ENCODE measurements around the gene GBP5. TPM values are rescaled to one million over a fixed set of nuclear protein-coding genes. Genes with fewer than 3 reads are reported as not detected.

GBP5 gene
- total RNA-seq, 4 donors from 2014 or later: 0.13 to 1.0 (median 0.25) TPM; not detected in 1

DNA sequence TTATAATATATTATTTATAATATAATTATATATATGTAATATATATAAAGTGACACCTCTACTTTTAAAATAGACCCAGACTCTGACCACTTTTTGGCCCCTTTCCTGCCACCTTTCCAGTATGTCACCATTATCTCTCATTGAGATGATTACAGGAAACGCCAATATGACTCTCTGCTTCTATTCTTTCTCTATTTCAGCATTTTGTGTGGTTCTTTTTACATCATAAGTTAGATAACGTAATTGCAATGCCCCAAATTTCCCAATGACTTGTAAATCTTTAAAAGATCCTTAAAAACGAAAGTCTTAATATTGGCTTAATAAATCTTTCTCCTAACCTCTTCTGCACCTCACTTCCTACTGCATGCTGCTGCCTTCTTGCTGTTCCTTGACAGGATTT lies 8.1 kb upstream of the GBP5 start:
- Histone ChIP-seq H3K27ac (no peak overlapping the region), H3K4me3 (no peak overlapping the region), H3K36me3 (no peaks in the 10 kb centered on the region), H3K4me1 (no peaks in the 10 kb centered on the region), H3K27me3 (no peaks in the 10 kb centered on the region), H3K9me3 (no peaks in the 10 kb centered on the region)
- no peak for ATAC-seq
- TF ChIP-seq, protein P1, sequence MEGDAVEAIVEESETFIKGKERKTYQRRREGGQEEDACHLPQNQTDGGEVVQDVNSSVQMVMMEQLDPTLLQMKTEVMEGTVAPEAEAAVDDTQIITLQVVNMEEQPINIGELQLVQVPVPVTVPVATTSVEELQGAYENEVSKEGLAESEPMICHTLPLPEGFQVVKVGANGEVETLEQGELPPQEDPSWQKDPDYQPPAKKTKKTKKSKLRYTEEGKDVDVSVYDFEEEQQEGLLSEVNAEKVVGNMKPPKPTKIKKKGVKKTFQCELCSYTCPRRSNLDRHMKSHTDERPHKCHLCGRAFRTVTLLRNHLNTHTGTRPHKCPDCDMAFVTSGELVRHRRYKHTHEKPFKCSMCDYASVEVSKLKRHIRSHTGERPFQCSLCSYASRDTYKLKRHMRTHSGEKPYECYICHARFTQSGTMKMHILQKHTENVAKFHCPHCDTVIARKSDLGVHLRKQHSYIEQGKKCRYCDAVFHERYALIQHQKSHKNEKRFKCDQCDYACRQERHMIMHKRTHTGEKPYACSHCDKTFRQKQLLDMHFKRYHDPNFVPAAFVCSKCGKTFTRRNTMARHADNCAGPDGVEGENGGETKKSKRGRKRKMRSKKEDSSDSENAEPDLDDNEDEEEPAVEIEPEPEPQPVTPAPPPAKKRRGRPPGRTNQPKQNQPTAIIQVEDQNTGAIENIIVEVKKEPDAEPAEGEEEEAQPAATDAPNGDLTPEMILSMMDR (IDR thresholded peaks at IDR 0.05 in 4 of 5, conservative IDR thresholded peaks at IDR 0.05 in 1 of 5): no peak
- no peak for TF ChIP-seq POLR2A (IDR thresholded peaks at IDR 0.05)
- no peak for DNase-seq
- intact Hi-C loops (cut with DNase I; ENCODE audit: low total_unique reads) (no loop called here), in situ Hi-C loops (cut with MboI; ENCODE audit: low sequenced_read_pairs in 4 of 4) (no loop called here)

DNA sequence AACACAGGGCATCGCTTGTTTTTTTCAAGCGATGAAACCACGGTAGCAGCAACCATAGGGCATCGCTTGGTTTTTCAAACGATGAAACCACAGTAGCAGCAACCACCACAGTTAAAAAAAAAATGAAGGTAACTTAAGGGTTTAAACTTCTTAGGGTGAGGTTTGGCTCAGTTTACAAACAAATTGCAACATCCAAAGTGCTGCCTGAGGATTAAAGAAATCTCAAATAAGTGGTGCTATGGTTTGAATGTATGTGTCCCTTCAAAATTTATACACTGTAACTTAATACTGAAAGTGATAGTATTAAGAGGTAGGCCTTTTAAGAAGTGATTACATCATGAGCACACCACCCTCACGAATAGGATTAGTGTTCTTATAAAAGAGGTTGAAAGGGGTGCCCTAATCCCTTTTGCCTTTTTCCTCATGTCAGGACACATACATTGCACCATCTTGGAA lies 6.4 kb upstream of the GBP5 start:
- H3K36me3 ChIP-seq: no peaks in the 10 kb centered on the region
- peaks cover 0 to 9% of the 10 kb centered on the region in 2 donors for H3K4me1 ChIP-seq
- H3K4me3 ChIP-seq: no peak overlapping the region
- ATAC-seq: no peak
- H3K27ac ChIP-seq: no peak overlapping the region
- H3K27me3 ChIP-seq: no peaks in the 10 kb centered on the region
- H3K9me3 ChIP-seq: no peaks in the 10 kb centered on the region
- DNase-seq: no peak
- intact Hi-C loops (cut with DNase I; ENCODE audit: low total_unique reads) (no loop called here), in situ Hi-C loops (cut with MboI; ENCODE audit: low sequenced_read_pairs in 4 of 4) (no loop called here)
- TF ChIP-seq POLR2A (IDR thresholded peaks at IDR 0.05): no peak
- TF ChIP-seq, protein P1 (IDR thresholded peaks at IDR 0.05 in 4 of 5, conservative IDR thresholded peaks at IDR 0.05 in 1 of 5): no peak

DNA sequence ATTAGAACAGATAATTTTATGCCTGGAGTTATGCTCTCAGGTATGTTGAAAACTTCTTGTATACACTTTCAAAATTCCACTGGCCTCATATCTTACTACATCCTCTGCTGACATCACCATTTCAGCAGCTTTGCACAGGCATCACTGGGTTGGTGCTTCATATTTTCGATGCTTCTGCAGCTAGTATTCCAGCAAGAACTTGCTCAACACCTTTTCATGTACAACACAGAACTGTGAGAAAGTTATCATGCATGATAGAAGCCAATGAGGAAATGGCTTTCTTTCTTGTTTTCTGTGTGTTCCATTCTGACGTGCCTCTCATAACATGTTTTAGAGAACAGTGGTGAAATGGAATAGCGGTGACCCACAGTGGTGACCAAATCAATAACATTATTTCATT lies 5.1 kb upstream of the GBP5 start:
- H3K4me3 ChIP-seq: no peak overlapping the region
- intact Hi-C loops (cut with DNase I; ENCODE audit: low total_unique reads): no loop called here
- DNase-seq (no peak), ATAC-seq (no peak)
- no peaks in the 10 kb centered on the region for H3K36me3 ChIP-seq
- H3K9me3 ChIP-seq: no peaks in the 10 kb centered on the region
- H3K27ac ChIP-seq: no peak overlapping the region
- peaks cover 0 to 9% of the 10 kb centered on the region in 2 donors for H3K4me1 ChIP-seq
- in situ Hi-C loops (cut with MboI; ENCODE audit: low sequenced_read_pairs in 4 of 4): no loop called here
- no peaks in the 10 kb centered on the region for H3K27me3 ChIP-seq
- TF ChIP-seq, protein P1 (IDR thresholded peaks at IDR 0.05 in 4 of 5, conservative IDR thresholded peaks at IDR 0.05 in 1 of 5): no peak
- no peak for TF ChIP-seq POLR2A (IDR thresholded peaks at IDR 0.05)

DNA sequence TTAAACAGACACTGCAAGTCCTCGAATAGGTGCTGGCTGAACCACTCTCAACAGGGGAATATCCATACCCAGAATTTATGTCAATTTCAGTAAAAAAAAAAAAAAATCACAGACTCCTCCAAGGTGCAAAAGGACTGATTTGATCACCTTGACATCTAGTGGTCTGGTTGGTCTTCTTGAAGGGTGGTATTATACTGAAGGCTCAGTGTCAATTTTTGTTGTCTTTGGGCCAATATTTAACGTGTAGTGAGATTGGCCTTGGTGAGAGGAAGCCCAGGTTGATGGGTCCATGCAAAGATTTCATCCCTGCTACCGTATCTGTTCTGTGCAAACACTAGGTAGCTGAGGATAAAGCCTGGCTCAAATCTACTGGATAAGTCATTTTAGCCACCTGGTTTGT lies 4.0 kb upstream of the GBP5 start:
- no peak overlapping the region for H3K4me3 ChIP-seq
- H3K27ac ChIP-seq: no peak overlapping the region
- peaks cover 0 to 9% of the 10 kb centered on the region in 2 donors for H3K4me1 ChIP-seq
- in situ Hi-C loops (cut with MboI; ENCODE audit: low sequenced_read_pairs in 4 of 4) (no loop called here), intact Hi-C loops (cut with DNase I; ENCODE audit: low total_unique reads) (no loop called here)
- TF ChIP-seq, protein P1 (IDR thresholded peaks at IDR 0.05 in 4 of 5, conservative IDR thresholded peaks at IDR 0.05 in 1 of 5): peak in 1 of 5 experiments; percentile 7
- no peak for TF ChIP-seq POLR2A (IDR thresholded peaks at IDR 0.05)
- no peaks in the 10 kb centered on the region for H3K27me3 ChIP-seq
- H3K9me3 ChIP-seq: no peaks in the 10 kb centered on the region
- no peaks in the 10 kb centered on the region for H3K36me3 ChIP-seq
- ATAC-seq: no peak
- DNase-seq: no peak

DNA sequence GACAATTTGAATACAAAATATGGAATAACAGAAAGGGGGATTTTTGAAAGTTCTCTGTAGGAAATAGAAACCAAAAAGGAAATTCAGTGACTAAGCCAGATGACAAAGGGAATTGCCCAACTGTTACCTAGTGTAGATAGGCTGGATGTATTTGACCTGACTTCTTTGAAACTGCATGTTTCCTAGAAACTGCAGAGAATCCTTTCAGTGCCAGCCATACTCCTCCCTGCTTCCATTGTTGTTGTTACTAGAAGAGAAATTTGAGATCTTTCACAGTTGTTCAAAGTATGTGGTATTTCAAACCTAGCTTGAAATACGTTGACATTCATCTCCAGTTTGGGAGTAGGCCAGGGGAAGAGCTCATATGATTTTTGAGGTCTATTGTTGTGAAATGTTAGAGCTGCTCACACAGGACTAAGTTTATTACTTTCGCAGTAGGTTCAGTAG lies 1.8 kb upstream of the GBP5 start:
- Histone ChIP-seq H3K27me3 (no peaks in the 10 kb centered on the region), H3K36me3 (no peaks in the 10 kb centered on the region), H3K27ac (peak overlapping the region in 2 of 4 donors; percentile 24 to 25), H3K4me3 (no peak overlapping the region), H3K9me3 (no peaks in the 10 kb centered on the region), H3K4me1 (peaks cover 0 to 9% of the 10 kb centered on the region in 2 donors)
- TF ChIP-seq POLR2A (IDR thresholded peaks at IDR 0.05): no peak
- TF ChIP-seq, protein P1 (IDR thresholded peaks at IDR 0.05 in 4 of 5, conservative IDR thresholded peaks at IDR 0.05 in 1 of 5): no peak
- intact Hi-C loops (cut with DNase I; ENCODE audit: low total_unique reads): no loop called here
- in situ Hi-C loops (cut with MboI; ENCODE audit: low sequenced_read_pairs in 4 of 4): no loop called here
- DNase-seq: no peak
- peak; percentile 63 to 90 for ATAC-seq
